DOHH2 (cell line): ENCODE data around the gene TUBB1.

Experiments
- CTCF ChIP-seq: fragments of 200-600 bp; sonication (generic); IDR thresholded peaks from one replicate; pipeline ENCODE4 v1.5.1; 2014; ENCODE audit warnings: antibody characterized with exemption, mild to moderate bottlenecking, low read depth, low read length; ENCODE audit not compliant: poor library complexity, severe bottlenecking
- EZH2phosphoT487 ChIP-seq: fragments of 200-600 bp; sonication (generic); IDR thresholded peaks from 2 replicates; pipeline ENCODE4 v1.6.1; 2017; ENCODE audit warnings: borderline replicate concordance, mild to moderate bottlenecking, antibody characterized with exemption, low read length, moderate library complexity, mixed read lengths

- TF ChIP-seq CTCF (no peak), EZH2phosphoT487 (no peak)
Measured at GRCh38 chr20:59069026-59069425, 49.8 kb downstream of the TUBB1 start.
